Measurements from ENCODE around the gene TRAFD1. TPM values are rescaled to one million over a fixed set of nuclear protein-coding genes. Genes with fewer than 3 reads are reported as not detected.

Gene TRAFD1
- total RNA-seq, 1 experiment from 2014 or later: 37.8 TPM

DNA sequence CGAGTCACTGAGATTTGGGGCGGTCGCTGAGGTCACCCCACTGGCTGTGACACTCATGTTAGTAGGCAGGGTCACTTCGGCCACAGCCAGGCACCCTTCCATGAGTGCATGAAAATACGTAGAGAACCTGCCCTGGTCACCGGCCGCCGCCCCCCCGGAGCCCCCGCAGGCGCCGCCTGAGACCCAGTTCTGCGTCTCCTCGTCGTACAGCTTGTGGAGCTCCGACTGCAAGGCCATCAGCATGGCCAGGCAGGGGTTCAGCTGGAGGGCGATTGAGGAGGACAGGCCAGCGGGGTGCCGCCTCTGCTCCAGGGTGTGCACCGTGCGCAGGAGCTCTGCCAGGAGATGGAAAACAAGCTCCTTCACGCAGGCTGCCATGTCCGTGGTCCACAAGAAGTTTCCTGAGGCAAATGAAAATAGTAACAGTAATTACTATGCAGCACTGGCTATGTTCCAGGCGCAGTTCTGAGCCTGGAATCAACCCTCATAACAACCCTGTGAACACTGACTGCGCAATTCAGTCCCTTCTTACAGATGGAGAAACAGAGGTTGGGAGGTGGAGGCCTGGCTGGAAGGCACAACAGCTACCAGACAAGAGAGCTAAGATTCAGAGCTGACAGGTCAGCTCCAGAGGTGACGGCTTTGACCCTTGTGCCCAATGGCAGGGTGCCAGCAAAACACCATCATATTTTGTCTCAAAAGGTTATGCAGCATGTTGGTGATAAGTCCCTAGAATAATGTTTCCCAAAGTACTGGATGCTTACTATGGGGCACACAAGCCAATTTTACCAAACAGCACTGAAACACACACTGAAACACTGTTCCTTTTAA, 59.9 kb downstream of the TRAFD1 start:
- TF ChIP-seq, protein P1, sequence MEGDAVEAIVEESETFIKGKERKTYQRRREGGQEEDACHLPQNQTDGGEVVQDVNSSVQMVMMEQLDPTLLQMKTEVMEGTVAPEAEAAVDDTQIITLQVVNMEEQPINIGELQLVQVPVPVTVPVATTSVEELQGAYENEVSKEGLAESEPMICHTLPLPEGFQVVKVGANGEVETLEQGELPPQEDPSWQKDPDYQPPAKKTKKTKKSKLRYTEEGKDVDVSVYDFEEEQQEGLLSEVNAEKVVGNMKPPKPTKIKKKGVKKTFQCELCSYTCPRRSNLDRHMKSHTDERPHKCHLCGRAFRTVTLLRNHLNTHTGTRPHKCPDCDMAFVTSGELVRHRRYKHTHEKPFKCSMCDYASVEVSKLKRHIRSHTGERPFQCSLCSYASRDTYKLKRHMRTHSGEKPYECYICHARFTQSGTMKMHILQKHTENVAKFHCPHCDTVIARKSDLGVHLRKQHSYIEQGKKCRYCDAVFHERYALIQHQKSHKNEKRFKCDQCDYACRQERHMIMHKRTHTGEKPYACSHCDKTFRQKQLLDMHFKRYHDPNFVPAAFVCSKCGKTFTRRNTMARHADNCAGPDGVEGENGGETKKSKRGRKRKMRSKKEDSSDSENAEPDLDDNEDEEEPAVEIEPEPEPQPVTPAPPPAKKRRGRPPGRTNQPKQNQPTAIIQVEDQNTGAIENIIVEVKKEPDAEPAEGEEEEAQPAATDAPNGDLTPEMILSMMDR (conservative IDR thresholded peaks at IDR 0.05; ENCODE audit: low read depth, low read length): no peak
- no peak for TF ChIP-seq EZH2 (IDR thresholded peaks at IDR 0.05; ENCODE audit: borderline replicate concordance, low read depth, low read length, poor library complexity, severe bottlenecking)
- DNase-seq (ENCODE audit: low spot score): no peak
- POLR2A ChIA-PET (ENCODE audit: low non-redundant PET): no interaction called here
- Histone ChIP-seq H3K4me3 (ENCODE audit: low read depth, low read length, poor library complexity, severe bottlenecking) (no peak overlapping the region), H3K27me3 (replicated peaks; ENCODE audit: insufficient read depth, low read depth, low read length, poor library complexity) (no peaks in the 10 kb centered on the region), H3K36me3 (ENCODE audit: insufficient read depth, low read length, poor library complexity, severe bottlenecking) (peaks cover 10% of the 10 kb centered on the region), H3K27ac (ENCODE audit: low read depth, low read length, poor library complexity, severe bottlenecking) (no peak overlapping the region), H3K9me3 (ENCODE audit: low read depth, low read length, poor library complexity, severe bottlenecking) (no peaks in the 10 kb centered on the region), H3K4me1 (ENCODE audit: insufficient read depth, low read length, poor library complexity, severe bottlenecking) (no peaks in the 10 kb centered on the region)
- CTCF ChIA-PET: interaction anchor here (0.6 kb wide), 1 partner anchor 240 kb away, joined by 5 read pairs; no protein-coding TSS in a partner anchor
- intact Hi-C loops (cut with micrococcal nuclease; ENCODE audit: unreplicated experiment): no loop called here
- BruUV-seq (replicated peaks): no TSS peak

DNA sequence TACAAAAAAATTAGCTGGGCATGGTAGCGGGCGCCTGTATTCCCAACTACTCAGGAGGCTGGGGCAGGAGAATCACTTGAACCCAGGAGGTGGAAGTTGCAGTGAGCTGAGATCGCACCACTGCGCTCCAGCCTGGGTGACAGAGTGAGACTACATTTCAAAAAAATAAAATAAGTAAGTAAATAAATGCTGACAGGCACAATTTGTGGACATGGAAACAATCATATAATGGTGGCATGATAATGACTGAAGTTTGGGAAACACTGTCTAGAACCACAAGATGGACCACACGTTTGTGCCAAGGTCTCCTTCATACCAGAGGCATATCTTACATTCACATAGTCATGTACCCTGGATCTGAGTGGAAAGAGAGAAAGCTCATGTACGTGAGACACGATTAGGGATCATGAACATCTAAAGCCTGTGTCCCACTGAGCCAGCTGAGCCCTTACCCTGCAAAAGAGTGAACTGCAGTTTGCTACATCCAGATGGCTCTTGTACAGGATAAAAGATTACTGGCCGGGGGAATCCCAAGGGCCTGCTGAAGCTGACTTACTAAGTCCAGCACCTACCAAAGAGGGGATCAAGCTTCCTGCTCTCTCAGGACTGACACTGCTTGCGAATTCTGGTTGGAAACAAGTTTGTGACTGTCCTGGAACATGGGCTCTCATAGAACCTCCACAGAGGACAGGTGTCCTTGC, 62.9 kb downstream of the TRAFD1 start:
- intact Hi-C loops (cut with micrococcal nuclease; ENCODE audit: unreplicated experiment): no loop called here
- BruUV-seq (replicated peaks): no TSS peak
- no peak for TF ChIP-seq EZH2 (IDR thresholded peaks at IDR 0.05; ENCODE audit: borderline replicate concordance, low read depth, low read length, poor library complexity, severe bottlenecking)
- TF ChIP-seq, protein P1 (conservative IDR thresholded peaks at IDR 0.05; ENCODE audit: low read depth, low read length): no peak
- Histone ChIP-seq H3K9me3 (ENCODE audit: low read depth, low read length, poor library complexity, severe bottlenecking) (no peaks in the 10 kb centered on the region), H3K4me1 (ENCODE audit: insufficient read depth, low read length, poor library complexity, severe bottlenecking) (no peaks in the 10 kb centered on the region), H3K36me3 (ENCODE audit: insufficient read depth, low read length, poor library complexity, severe bottlenecking) (peaks cover 19% of the 10 kb centered on the region), H3K27ac (ENCODE audit: low read depth, low read length, poor library complexity, severe bottlenecking) (no peak overlapping the region), H3K27me3 (replicated peaks; ENCODE audit: insufficient read depth, low read depth, low read length, poor library complexity) (no peaks in the 10 kb centered on the region), H3K4me3 (ENCODE audit: low read depth, low read length, poor library complexity, severe bottlenecking) (no peak overlapping the region)
- DNase-seq (ENCODE audit: low spot score): no peak
- ChIA-PET CTCF (interaction anchor here (0.8 kb wide), 1 partner anchor 10 kb away, joined by 4 read pairs; no protein-coding TSS in a partner anchor), POLR2A (ENCODE audit: low non-redundant PET) (no interaction called here)

DNA sequence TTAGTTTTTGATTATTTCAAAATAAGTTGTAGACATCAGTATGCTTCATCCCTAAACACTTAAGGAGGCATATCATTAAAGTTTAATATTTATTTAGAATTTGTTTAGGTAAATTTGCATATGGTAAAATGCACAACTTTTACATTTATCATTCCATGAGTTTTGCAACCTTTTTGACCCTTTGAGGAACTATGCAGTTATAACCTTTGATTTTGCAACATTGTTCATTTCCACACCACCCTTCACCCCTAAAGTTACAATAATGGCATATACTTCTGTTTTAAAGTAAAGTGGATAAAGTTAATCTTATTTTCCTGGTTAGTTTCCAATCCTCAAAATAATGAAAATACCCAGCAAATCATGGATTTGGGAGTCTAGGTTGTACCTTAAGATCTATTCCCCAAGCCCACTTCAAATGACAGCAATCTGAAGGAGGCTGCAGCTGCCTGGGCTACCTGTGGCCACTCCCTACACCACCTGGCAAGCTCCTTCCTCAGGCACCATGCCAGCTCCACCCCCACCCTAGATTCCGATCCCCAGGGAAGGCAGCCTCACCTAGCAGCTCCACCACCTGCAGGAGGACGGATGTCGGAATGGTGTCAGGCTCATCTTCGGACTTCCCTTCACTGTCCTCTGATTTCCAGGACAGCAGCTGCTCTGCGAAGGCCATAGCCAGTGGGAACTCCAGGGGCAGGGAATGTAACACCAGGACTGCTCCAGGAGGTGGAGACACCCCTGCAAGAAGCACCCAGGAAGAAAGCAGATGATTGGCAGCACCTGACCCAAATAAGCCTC, 65.1 kb downstream of the TRAFD1 start:
- BruUV-seq (replicated peaks): no TSS peak
- Histone ChIP-seq H3K4me3 (ENCODE audit: low read depth, low read length, poor library complexity, severe bottlenecking) (no peak overlapping the region), H3K27ac (ENCODE audit: low read depth, low read length, poor library complexity, severe bottlenecking) (no peak overlapping the region), H3K36me3 (ENCODE audit: insufficient read depth, low read length, poor library complexity, severe bottlenecking) (peaks cover 18% of the 10 kb centered on the region), H3K4me1 (ENCODE audit: insufficient read depth, low read length, poor library complexity, severe bottlenecking) (no peaks in the 10 kb centered on the region), H3K27me3 (replicated peaks; ENCODE audit: insufficient read depth, low read depth, low read length, poor library complexity) (no peaks in the 10 kb centered on the region), H3K9me3 (ENCODE audit: low read depth, low read length, poor library complexity, severe bottlenecking) (no peaks in the 10 kb centered on the region)
- ChIA-PET POLR2A (ENCODE audit: low non-redundant PET) (no interaction called here), CTCF (no interaction called here)
- intact Hi-C loops (cut with micrococcal nuclease; ENCODE audit: unreplicated experiment): no loop called here
- no peak for DNase-seq (ENCODE audit: low spot score)
- TF ChIP-seq, protein P1 (conservative IDR thresholded peaks at IDR 0.05; ENCODE audit: low read depth, low read length): no peak
- no peak for TF ChIP-seq EZH2 (IDR thresholded peaks at IDR 0.05; ENCODE audit: borderline replicate concordance, low read depth, low read length, poor library complexity, severe bottlenecking)

All from A673 (cell line).